GM21825 (cell line): ENCODE measurements around the gene ULK4.
"Not testable (repeated sequence)": the region's sequence is repeated elsewhere in the genome, so short reads cannot be mapped to it uniquely, and the experiment has no call there.

Experiments
- ATAC-seq: cut with Tn5 transposase; IDR thresholded peaks from one replicate; pipeline ENCODE4 v1.9.1; 2021; ENCODE audit warnings: mild to moderate bottlenecking, moderate library complexity; ENCODE audit not compliant: unreplicated experiment

ULK4 gene

DNA sequence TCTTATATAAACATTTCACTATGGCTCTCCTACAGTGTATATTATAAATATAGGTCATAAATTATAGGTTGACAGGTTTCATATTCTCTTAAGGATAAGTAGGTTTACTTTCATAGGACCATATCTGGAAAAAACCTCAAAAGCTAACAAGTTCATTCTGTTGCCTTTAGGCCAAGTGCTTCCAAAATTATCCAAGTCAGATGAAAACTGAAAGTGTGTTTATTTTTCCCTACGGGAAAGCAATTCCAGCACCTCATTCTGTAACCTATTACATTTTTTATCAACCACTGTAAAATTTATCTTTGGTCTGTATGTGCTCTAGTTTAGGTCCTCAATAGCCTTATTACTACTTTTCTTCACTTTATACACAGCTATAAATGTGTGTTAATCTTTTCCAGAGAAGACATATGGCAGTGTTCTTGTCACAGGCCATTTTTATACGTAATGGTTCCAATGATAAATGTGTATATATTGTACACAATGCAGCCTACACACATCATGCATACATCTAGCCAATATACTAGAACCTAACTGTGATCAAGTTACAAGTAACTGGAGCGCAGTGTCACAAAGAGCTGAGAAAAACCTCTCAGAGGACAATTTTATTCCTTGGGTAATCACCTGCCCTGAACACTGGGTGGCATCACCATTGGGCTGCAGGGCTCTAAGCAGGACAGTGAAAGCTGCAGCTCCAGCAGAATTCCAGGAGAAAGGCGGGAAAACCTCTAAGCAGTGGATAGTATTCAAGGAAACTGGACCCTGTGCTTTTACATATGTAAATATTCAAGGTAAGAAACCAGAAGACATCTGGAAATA lies 511.3 kb downstream of the ULK4 start:
- ATAC-seq = no peak

DNA sequence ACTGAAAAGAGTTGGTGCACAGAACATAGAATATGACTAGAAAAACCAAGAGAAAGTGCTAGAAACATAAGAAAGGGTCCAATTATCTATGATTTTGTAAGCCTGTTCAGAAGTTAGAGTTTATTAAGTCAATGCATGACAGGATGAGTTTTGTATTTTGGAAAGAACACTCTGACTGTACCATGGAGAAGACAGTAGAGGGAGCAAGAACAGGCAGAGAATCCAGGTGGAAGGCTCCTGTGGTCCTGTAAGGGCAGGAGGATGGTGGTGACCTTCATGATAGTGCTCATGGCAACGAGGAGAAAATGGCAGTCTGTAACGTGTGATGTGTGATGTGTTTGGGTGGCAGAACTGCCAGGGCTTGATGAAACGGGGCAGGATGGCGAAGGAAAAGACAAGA lies 513.5 kb downstream of the ULK4 start:
- no peak for ATAC-seq

DNA sequence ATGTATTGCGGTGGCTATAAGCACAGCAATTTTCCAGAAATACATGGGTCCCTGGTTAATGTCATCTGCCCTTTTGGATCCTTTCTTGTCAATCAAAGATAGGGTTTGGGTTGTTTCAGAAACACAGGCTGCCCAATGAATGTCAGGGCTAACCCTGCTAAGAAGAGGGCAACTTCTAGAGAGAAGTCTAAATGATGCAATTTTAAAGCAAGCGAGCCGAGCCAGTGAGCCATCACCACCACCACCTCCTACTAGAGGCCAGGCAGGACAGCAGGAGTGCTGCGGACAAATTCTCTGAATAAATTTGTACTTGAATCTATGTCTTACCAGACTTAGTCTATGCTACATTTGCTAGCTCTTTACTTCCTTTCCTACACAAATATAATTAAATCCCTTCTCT lies 514.2 kb downstream of the ULK4 start:
- ATAC-seq = no peak

DNA sequence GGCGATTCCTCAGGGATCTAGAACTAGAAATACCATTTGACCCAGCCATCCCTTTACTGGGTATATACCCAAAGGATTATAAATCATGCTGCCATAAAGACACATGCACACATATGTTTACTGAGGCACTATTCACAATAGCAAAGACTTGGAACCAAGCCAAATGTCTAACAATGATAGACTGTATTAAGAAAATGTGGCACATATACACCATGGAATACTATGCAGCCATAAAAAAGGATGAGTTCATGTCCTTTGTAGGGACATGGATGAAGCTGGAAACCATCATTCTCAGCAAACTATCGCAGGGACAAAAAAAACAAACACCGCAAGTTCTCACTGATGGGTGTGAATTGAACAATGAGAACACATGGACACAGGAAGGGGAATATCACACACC lies 515.6 kb downstream of the ULK4 start:
- ATAC-seq = not testable (repeated sequence)

DNA sequence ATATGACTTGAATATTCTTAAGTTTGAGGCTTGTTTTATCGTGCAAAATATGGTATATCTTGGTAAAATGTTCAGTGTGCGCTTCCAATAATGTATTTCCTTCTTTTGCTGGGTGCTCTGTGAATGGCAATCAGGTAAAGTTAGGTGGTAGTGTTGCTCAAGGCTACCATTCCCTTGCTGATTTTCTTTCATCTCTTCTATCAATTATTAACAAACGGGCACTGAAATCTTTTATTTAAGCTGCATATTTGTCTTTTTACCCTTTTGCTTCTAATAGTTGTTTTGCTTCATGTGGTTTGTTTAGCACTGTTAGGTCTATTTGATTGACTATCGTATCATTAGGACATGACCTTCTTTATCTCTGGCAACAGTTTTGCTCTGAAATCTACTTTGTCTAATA lies 520.3 kb downstream of the ULK4 start:
- no peak for ATAC-seq

DNA sequence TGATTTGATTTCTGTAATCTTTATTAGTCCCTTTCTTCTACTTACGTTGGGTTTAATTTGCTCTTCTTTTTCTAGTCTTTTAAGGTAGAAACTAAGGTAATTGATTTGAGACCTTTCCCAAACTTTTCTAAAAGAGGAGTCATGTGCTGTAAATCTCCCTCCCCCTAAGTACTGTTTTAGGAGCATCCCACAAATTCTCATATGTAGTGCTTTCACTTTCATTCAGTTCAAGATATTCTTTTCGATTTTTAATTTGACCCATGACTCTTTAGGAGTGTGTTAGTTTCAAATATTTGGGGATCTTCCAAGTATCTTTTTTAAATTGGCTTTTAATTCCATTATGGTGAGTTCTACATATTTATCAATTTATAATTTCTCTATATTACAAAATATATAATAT lies 520.8 kb downstream of the ULK4 start:
- ATAC-seq = no peak

DNA sequence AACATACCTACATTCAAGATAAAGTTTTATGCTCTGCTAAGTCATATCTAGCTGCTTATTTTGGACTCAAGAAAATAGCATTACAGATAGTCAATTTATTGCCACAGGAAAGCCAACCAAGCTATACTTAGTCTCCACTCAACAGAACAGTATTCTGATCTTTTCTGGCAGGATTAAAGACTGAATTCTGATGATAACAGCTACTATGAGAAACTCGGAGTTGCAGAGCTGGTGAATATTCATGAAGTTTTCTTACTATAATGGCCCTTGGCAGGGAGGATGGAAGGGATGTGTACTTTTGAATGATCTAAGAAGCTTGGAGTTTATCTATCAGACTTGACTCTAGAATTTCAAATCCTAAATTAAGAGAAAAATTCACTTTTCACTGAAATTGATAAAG lies 524.9 kb downstream of the ULK4 start:
- ATAC-seq = no peak

DNA sequence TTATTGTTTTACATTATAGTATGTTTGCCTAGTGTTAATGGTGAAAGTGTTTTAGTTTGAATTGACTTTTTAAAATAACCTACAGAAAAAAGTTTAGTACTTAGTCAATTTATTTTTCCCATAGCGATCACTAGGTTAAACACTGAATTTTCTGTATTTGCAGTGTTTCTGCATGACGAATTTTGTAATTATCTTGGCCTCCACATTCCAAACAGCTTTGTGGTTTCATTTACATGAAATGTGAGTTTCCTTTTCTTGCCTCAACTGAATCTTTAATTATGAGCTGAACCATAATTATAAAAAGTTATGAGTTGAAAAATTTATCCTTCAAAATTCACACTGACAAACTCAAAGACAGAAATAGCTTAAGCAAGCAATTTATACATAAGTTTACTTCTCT lies 527.1 kb downstream of the ULK4 start:
- no peak for ATAC-seq

DNA sequence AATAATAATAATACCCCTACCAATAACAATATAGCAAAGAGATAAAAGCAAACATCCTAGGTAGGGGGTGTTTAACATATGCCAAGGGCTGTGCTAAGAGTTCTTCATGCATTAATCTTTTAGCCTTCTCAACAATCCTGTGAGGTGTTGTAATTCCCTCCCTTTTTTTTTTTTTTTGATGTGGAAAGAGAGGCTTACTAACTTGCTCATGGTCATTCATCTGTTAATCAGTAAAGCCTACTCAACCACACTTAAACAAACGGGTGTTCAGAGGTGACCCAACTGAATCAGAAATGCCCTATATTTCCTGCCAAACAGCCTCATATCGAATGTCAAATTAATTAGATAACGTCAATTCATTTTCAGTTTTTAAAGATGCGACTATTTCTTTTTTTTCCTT lies 530.5 kb downstream of the ULK4 start:
- ATAC-seq = no peak

DNA sequence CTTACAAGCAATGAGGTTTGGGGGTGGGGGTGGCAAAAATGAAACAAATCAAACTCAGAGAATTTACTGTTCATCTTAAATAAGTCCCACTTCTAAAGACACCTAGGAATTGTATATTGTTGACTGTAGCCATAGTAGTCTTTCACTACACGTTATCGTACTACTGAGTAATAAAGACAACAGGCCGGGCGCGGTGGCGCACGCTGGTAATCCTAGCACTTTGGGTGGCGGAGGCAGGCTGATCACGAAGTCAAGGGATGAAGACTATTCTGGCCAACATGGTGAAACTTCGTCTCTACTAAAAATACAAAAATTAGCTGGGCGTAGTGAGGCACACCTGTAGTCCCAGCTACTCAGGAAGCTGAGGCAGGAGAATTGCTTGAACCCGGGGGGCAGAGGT lies 531.0 kb downstream of the ULK4 start:
- ATAC-seq = no peak

DNA sequence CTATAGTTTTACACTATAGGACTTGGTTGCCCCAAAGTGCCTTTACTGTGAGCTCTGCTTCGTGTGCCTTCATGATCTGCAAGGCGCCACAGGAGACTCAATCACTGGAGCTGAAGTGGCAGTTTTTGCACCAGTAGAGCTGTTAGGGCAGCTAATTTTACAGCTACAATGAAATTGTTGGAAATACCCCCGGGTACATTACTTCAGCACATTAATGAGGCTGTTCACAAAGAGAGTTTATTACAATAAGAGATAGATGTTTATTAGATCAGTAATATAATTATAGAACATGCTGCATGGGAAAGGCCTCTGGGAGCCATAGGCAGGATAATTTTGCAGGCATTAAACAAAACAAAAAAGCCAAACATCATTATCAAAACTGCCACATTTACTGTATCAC lies 531.5 kb downstream of the ULK4 start:
- no peak for ATAC-seq

DNA sequence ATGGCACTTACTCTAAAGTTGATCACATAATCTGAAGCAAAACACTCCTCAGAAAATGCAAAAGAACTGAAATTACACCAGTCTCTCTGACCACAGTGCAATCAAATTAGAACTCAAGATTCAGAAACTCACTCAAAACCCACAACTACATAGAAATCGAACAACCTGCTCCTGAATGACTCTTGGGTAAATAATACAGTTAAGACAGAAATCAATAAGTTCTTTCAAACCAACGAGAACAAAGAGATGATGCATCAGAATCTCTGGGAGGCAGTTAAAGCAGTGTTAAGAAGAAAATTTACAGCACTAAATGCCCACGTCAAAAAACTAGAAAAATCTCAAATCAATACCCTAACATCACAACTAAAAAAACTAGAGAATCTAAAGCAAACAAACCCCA lies 535.4 kb downstream of the ULK4 start:
- ATAC-seq = no peak

DNA sequence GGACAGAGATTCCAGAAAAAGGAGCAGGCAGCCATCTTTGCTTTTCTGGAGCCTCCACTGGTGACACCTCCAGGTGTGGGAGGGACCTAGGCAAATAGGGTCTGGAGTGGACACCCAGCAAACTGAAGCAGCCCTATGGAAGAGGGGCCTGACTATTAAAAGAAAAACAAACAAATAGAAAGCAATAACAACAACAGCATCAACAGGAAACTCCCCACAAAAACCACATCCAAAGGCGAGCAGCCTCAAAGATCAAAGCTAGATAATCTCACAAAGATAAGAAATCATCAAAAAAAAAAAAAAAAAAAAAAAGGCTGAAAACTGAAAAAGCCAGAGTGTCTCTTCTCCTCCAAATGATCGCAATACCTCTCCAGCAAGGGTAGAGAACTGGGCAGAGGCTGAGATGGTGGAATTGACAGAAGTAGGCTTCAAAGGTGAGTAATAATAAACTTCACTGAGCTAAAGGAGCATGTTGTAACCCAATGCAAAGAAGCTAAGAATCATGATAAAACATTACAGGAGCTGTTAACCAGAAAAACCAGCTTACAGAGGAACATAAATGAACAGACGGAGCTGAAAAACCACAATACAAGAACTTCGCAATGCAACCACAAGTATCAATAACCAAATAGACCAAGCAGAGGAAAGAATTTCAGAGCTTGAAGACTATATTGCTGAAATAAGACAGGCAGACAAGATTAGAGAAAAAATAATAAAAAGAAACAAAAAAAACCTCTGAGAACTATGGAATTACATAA lies 537.2 kb downstream of the ULK4 start:
- ATAC-seq = no peak

DNA sequence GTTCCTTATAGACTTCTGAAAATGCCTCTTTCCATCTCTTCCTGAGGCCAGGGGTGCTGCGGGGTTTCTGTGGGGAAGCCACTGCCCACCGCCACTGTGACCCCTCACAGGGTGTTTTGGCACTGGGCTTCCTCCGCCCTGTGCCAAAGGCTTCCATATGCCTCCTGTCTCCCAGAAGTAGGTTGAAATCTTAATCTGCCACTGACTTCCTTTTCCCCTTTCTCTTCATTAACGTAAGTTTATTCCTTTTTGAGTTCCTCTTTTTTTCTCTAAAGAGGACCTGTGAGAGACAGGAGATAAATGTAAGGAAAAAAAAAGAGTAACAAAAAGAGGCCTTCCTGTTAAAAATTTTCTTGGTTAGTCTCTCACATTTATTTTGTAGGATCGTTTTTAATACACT lies 542.1 kb downstream of the ULK4 start:
- no peak for ATAC-seq

DNA sequence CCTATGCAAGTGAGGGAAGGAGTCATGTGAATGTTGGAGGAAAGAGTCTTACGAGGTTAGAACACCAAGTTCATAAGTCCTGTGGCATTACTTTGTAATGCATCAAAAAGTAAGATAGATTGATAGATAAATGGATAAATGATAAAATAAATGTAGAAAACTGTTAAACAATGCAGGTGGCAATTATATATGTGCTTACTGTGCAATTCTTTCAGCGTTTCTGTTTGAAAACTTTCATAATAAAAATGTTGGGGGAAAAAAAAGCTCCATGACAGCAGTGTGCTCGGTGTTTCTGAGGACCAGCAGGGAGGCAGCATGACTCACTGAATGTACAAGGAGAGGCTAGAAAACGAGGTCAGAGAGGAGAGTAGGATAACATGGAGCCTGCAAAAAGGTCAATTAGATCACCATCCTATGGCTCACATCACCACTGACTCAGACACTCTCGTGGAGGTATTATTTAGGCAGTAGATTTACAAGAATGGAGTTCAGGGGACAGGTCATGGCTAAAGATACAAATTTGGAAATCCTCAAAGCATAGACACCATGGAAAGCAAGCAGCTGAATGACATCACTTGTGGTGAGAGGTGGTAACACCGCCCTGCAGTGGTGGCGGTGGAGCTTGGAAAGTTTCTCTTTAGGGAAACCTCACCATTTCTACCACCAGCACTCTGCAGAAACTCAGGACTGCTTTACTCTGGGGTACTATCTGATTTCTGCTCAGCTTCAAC lies 542.8 kb downstream of the ULK4 start:
- ATAC-seq = no peak

DNA sequence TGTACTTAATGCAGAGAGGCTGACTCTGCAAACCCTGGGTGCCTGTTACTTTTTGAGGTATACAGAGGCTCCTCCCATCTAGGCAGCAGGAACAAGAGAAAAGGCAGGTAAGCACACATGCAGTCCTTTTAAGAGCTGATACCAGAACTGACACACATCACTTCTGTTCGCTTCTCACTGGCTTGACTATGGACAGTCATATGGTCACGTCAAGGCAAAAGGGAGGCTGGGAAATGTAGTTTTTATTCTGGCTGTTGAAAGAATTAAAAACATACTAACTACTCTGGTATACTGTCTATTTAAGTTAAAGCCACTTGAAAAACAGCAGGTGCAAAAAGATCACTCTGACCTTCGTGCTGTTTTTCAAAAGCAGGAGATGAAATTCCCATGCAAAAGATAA lies 544.3 kb downstream of the ULK4 start:
- ATAC-seq = no peak

DNA sequence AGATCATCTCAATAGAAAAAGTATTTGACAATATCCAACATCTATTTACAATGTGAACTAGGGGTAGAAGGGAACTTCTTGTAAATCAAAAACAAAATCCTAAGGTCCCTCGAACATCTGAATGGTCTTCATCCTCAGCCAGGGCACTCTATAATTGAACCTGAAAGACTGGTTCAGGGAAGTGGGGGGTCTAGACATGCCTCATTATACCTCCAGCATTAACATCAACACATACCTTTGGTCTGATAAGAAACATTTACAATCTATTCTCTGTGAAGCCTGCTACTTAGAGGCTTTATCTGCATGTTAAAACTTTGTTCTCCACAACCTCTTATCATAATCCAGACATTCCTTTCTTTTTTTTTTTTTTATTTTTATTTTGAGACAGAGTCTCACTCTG lies 550.8 kb downstream of the ULK4 start:
- ATAC-seq = no peak

DNA sequence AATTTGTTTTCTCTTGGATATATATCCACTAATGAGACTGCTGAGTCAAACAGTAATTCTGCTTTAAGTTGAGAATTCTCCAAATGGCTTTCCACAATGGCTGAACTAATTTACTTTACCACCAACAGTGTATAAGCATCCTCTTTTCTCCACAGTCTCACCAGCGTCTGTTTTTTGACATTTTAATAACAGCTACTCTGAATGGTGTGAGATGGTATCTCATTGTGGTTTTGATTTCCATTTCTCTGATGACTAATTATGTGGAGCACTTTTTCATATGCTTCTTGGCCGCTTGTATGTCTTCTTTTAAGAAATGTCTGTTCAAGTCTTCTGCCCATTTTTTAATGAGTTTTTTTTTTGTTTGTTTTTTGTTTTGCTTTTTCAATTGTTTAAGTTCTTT lies 556.4 kb downstream of the ULK4 start:
- ATAC-seq = no peak

DNA sequence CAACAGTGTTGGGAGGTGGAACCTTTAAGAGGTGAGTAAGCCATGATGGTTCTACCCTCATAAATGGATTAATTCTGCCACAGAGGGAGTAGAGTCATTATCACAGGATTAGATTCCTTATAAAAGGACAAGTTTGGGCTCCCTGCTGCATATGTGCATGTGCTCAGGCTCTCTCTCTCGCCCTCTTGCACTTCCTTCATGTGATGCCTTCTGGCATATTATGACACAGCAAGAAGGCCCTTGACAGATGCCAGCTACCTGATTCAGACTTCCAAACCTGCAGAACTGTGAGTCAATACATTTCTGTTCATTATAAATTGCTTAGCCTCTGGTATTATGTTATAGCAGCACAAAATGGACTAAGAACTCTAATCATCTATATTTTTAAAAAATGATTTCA lies 557.3 kb downstream of the ULK4 start:
- ATAC-seq = no peak

DNA sequence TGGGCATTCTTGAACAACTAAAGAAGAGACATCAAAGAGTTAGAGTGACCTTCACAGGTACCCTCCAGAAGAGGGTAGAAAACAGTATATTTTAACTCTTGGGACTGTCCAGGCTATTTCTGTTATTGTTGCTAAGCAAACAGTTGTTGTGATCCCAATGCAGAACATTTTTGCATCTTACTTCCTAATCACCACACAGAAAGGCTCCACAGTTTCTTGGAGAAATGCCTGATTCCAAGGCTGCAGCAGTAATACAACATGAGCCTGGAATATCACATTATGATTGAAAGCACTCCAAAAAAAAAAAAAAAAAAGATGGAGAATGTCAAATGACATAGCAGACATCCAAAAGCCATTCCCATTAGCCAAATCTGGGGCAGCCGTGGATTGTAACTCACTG lies 567.0 kb downstream of the ULK4 start:
- no peak for ATAC-seq

DNA sequence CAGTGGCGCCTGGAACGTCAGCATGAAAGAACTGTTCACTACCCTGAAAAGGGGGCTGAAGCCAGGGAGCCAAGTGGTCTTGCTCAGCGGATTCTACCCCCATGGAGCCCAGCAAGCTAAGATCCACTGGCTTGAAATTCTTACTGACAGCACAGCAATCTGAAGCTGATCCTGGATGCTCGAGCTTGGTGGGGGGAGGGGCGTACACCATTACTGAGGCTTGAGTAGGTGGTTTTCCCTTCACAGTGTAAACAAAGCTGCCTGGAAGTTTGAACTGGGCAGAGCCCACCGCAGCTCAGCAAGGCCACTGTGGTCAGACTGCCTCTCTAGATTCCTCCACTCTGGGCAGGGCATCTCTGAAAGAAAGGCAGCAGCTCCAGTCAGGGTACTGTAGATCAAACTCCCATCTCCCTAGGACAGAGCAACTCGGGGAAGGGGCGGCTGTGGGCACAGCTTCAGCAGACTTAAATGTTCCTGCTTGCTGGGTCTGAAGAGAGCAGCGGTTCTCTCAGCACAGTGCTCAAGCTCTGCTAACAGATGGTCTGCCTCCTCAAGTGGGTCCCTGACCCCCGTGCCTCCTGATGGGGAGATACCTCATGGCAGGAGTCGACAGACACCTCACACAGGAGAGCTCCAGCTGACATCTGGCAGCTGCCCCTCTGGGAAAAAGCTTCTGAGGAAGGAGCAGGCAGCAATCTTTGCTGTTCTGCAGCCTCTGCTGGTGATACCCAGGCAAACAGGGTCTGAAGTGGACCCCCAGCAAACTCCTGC lies 591.0 kb downstream of the ULK4 start:
- ATAC-seq = not testable (repeated sequence)
